NCI-H2196 (cell line): Measurements from ENCODE around the gene TBX6.

Source experiments
- DNase-seq: peaks from one replicate; lab custom pipeline; 2025; ENCODE audit not compliant: unreplicated experiment; lab: John Stamatoyannopoulos, UW

TBX6 gene

DNA sequence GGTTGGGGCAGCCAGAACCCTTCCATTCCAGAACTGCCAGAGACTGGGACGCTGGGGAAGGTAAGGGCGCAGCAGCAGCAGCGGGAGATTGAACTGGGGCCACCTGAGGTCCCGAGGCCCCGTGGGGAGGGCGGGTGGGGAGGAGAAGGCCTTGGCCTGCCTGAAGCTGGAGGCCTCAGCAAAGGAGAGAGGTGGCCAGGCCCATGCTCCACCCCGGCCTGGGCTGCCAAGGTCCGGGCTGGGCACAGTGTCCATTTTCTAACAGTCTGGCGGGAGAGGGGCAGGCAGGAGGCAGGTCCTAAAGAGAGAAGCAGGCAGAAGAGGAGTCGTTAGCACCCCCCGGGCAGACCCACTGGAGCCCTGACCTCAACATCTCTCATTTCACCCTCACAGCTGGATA lies 22.7 kb upstream of the TBX6 start:
- no peak for DNase-seq

DNA sequence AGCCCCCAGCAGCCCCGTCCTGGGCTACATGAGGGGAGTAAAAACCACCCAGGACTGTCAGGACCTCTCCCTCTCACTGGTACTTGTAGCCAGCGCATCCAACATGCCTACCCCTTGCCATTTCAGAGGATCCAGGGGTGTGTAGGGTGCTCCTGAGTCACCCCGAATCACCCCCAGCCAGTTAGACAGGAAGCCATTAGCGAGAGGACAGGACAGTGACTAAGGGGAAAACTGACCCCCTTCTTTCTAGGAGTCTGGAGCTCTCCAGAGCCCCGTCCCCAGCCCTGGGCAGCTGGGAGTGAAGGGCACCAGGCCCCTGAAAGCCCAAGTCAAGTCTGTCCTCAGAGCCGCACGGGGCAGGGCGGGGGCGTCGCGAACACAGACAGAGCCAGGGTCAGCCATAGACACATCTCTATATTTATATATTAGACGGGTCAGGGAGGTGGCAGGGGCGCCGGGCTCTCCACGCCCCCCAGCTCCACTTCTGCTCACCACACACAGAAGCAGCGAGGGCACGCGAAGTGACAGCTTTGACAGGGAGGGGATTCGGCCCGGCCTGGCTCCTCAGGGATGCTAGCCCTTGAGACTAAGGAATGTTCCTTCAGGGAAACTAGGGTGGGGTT lies 22.1 kb upstream of the TBX6 start:
- DNase-seq = no peak

DNA sequence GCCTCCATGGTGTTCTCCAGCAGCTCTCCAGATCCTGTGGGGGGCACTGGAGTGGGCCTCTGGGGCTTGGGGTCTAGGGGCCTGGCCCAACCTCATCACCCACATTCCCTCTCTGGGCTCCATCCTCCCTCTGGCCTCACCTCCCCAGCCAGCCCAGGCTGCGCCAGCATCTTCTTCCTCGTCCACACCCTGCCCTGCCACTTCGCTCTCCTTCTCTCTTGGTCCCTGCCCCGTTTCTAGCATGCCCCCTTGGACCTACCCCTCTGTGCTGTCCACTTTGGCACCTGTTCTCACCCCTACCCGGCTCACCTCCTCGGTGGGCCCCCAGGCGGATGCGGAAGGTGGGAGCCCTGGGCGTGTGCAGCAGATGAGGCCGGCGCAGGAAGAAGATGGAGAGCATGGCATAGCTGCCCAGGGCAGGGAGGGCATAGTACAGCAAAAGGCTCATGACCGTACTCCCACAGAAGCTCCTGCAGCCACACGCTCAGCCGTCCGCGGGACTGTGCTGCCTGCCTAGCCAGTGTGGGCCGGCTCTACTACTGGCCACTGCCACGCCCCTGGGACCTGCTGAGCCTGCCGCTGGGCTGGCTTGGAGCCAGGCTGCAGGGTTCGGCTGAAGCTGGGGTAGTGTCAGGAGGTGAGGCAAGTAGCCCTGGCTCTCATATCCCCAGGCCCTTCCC lies 21.4 kb upstream of the TBX6 start, which contains the start of gene GDPD3:
TSS of gene GDPD3 (minus strand) at position 507 of the 680 bp plus-strand sequence. CDS start at position 448, 59 bp downstream.
- peak; percentile 50 for DNase-seq

DNA sequence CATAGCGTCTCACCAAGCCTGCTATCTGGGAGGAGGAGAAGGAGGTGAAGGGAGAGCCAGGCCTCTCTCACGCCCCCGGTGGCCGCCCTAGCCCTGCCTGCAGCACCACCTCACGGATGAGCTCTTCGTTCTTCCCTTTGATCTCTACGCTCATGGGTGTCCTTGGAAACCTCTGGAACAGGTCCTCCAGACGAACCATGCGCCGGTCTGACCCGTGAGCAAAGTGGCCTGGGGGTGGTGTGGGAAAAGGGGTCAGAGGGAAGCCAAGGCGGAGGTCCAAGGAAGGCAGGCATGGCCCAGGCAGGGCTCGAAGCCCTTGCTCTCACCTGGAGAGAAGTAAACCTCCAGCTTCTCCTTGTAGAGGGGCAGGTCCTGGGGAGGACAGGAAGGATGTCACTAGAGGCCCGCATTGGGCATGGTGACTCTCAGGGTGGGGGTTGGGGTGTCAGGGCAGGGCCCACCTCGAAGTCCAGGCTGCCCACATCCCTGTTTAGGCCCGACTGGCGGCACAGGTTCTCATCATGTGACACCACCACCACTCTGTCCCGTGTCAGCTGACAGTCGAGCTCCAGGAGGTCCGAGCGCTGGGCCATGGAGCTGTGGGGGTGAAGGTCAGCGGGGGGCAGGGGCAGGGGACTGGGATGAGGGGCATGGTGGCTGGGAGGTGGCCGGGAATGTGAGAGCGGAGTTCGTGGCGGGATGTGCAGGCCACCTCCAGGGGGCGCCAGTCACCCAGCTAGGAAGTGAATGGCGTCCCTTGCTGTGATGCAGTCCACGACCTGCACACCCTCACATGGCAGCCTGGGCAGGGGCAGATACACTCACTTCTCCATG lies 20.7 kb upstream of the TBX6 start:
- DNase-seq = peak; percentile 14

DNA sequence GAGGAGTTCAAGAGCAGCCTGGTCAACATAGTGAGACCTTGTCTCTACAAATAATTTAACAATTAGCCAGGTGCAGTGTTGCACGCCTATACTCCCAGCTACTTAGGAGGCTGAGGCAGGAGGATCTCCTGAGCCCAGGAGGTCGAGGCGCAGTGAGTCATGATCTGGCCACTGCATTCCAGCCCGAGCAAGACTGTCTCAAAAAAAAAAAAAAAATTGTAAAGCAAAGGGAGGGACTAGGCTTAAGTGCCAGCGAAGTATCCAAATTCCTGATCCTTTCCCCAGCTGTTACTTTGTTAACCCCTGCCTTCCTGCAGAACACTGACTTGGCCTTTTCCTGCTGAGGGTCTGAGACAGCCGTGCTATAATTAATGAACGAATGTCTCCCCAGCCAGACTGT lies 18.9 kb upstream of the TBX6 start:
- no peak for DNase-seq

DNA sequence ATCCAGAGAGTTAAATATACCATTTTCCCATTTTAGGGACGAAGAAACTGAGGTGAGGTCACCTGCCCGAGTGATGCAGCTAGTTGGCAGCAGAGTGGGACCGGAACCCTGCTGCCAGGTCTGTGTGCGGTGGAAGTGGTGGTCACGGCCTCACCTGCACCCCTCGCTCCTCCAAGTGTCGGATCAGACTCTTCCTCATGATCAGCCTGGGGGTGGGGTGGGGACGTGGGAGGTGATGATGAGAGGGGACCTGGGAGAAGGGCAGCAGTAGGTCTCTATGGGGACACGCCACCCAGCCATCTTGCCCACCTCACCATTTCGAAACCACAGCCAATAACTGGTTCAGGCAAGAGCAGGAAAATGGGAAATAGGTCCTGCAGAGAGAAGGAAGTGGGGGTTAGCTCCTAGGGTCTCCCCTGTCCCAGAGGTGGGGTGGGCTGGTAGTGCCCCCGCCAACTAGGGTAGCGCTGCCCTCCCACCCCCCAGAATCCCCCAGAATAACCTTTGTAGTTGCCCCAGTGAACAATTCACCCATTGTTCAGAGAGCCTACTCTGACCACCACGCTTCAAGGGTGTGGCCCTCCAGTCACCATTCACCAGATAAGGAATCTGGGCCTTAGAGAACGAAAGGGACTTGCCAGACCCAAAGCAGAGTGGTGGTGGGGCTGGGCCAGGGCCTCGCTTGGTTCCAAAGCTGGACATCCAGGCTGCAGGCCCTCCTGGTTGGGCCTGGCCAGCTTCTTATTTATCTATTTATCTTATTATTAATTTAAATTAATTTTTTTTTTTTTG lies 16.5 kb upstream of the TBX6 start:
- no peak for DNase-seq

DNA sequence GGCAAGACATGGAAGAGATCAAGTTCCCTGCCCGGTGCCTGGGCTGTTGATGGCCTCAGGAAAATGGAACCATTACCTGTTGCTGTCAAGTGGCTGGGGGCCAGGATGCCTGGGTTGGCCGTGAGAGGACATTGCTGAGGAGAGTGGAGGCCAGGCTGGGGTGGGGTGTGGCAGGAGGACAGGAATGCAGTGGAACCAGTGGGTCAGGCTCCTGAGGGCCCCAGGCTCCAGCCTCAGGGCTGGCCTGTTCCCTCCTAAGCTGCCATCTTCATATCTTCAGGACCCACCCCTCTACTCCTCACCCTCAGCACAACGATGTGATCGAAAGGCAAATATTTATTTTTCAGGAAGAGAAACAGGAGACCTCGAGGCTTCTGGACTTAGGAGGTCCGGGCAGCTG lies 12.8 kb upstream of the TBX6 start:
- DNase-seq = no peak

DNA sequence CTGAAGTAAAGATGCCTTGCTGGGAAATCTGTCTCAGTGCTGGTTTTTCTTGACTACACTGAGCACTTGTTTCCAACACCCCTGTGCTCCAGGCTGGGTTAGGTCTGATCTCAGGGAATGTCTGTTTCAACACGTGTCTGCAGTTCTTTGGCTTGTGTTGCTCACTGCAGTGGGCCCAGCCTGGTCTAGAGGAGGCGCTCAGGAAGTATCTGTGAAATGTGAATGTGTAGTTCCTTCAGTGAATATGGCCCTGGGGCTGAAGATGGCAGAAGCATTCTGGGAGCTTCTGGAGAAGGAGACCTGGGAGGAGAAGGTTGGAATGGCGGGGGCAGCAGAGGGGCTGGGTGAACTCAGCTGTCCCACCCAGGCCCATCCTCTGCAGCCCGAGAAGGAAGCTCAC lies 12.4 kb upstream of the TBX6 start:
- no peak for DNase-seq

DNA sequence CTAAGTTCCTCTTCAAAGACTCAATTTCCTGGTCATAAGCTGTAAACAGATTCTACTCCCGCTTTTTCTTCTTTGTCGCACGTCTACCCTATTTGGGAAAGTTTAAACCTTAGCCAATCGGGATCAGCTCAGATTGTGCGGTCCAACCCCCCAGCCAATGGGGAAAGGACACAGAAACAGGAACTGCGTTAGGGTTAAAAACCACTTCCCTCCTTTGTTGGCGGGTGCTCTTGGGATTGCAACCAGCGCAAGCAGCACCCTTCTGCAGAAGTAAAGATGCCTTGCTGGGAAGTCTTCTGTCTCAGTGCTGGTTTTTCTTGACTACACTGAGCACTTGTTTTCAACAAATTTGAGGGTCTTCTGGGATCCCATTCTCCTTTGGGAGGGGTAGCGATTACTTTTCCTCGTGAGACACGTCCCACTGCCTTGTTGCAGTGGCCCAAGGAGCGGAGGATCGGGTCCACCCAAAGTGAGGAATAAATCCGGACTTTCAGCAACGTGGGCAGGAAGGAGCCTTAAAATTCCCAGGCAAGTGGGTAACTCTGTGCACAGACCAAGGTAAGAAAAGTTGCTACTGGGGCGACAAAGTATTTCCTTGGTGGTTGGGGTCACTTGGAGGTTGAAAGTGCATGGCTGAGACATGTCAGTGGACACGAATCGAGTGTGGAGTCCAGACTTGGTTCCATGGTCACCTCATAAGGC lies 5.3 kb upstream of the TBX6 start:
- DNase-seq = no peak

DNA sequence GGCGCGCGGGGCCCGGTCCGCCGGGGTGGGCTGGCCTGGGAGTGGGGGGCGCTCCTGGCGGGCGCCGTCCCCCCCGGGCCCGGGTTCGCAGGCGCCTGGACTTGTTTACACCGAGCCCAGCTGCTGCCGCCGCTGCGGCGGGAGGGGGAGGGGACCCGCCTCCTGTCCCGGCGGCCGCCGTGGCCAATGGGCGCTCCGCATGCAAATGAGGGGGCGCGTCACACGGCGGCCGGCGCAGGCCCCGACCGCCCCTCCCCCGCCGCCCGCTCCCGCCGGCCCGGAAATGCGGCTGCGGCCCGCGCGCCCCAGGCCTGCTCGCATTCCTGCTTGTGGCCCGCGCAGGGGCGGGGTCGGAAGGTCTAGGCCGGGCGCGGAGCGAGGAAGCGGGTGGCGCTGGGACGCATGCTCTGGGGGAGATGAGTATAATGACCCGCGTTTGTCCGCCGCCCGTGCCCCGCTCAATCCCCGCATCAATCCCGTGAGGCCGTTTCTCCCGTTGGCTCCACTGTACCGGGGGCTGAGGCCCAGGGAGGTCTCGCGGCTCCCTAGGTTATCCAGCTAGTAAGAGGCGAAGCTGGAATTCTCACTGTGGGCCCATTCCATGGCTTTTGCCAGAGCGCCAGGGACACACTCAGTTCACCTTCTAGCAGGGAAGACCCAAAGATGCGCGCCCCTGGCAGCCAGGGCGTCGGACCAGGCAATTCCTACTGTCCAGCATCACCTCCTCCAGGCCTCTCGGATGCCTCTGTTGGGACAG lies 4.6 kb upstream of the TBX6 start, which contains the start of gene YPEL3:
TSS of gene YPEL3 (minus strand) at position 109 of the 757 bp plus-strand sequence. CDS start 731 bp downstream, outside the sequence.
- DNase-seq = peak; percentile 88

DNA sequence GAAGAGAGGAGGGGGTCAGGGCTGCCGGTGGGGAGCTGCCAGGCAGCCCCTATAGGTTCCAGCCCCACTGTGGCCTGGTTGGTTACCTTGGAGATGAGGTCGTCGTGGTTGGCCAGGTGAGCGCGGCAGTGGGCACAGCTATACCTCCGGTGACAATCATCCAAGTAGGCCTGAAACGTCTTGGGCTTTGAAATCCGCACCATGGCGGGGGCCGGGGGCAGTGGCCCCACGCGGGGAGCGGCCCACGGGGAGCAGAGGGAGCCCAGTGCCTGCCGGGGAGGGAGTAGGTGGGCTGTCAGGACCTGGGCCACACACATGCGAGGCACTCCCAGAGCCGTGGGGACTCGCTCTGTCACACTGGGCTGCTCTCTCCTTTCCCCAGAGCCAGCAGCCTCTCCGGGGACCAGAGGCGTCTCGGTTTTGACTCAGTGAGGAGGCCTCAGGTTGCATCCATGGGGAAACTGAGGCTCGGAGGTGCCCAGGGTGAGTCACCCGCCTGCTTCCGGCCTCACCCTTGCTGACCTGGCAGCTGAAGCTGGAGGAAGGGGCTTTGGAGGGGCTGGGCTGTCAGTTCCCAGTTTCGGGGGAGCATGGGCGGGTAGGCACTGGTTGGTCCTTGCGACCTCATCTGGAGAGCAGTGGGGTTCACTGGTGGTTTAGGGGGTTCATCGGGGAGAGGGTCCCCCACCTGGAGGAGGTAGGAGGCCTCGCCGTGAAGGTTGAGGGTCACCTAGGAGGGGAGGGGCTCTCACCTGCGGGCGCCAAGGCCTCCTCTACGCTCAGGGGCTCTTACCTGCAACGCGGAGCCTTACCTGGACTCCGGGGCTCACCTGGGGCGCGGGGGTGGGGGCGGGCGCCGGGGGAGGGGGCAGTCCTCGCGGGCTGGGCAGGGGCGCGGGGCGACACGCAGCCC lies 3.7 kb upstream of the TBX6 start:
- no peak for DNase-seq

DNA sequence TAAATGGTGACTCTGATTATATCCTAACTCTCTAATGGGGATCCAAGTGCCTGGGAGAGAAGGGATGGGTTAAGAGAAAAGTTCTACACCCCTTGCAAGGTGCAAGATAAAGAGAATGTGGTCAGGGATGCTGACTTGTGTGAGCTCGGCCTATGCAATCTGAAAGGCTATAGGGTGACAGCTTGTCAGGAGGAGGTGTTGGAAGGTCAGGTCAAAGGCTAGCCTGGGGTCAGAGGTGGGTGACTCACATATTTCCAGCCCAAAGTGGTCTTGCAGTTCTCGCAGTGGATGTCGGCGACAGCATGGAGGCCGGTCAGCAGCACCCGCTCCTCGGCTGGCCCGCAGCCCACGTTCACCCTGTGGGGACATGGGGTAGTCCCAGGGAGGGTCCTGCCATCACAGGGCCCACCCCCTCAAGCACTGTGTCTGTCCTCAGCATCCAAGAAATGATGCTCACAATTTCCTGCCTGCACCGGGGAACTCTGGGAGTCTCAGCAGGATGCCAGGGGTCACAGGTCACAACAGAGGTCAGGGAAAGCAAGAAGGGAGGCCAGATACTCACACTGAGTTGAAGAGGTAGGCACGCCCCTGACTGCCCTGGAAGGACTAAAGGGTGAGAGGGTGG lies 2.9 kb upstream of the TBX6 start:
- DNase-seq = no peak

DNA sequence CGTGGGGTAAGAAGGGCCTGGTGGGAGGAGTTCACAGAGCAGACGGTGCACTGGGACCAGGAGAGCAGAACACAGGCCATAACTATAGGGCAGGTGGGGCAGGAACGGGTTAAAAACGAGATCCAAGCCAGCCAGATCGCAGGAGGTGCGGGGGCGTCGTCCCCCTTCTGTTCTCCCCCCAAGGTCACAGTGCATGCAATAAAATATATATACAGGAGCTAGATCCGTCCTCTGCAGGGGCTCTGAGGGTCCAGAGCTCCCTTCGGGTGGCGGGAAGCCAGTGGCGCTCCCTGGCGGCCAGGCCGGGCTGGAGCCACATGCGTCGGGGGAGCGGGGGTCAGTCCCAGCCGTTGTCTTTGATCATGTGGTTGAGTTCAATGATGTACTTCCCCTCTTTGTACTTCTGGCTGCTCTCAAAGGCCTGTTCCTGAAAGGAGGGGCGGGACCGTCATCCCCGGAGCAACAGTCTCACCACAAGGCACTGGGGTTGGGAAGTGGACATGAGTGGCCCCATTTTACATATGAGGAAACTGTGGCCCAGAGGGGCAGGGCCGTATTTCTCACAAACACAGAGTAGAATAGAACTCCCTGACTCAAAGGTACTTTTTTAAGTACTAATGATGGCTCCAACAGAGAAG lies 768 bp upstream of the TBX6 start:
- DNase-seq = peak; percentile 88

DNA sequence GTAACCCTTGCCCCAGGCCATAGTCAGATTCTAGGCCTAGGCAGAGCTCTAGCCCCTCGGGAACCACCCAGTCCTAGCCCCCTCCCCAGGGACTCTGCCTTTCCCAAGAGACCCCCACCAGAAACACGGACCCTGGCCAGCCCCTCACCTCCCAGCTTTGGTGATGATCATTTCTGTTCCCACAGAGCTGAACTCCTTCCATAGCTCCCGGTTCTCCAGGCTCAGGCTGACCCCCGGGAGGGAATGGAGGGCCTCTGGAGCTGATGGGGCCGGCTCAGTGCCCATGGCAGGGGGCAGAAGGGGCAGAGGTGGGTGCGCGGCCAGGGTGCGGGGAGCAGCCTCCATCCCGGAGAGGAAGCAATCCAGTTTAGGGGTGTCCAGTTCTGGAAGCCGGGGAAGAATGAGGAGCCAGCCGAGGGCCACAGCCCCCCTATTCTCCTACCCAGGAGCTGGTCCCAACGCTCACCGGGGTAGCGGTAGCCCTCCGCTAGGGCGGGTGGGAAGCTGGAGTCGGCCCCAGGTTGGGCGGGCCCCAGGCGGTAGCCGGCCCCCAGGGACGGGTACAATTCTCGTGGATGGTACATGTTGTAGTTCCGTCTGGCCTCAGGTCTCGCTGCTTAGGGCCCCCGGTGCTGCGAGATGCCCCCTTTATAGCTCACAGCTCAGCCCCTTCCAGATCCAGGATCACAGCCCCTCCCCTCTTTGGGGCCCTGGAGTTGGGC lies 953 bp downstream of the TBX6 start:
- no peak for DNase-seq

DNA sequence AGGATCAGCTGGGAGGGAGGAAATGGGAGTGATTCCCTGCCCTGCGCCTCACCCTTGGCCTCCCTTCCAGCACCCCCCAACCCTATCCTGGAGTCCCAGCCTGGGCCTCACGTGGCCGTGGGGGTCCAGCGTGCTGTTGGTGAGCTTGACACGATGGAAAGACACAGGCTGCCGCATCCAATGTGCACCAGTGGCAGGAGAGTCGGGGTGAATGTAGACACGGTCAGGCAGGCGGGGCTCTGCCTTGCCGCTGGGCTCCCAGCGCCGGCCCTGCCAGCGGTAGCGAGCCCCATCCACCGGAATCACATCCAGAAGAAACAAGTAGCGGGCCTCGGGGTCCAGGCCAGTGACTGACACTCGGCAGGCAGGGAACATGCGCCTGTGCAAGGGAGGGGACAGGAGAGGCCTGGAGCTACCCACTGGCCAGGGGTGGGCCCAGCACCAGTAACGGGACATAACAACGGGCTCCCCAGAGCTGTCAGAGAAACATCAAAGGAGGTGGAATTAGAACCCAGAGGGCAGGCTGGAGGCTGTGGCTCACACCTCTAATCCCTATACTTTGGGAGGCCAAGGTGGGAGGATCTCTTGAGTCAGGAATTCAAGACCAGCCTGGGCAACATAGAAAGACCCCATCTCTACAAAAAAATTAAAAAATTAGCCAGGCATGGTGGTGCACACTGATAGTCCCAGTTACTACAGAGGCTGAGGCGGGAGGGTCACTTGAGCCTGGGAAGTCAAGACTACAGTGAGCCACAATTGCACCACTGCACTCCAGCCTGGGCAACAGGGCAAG lies 2.7 kb downstream of the TBX6 start:
- DNase-seq = no peak

DNA sequence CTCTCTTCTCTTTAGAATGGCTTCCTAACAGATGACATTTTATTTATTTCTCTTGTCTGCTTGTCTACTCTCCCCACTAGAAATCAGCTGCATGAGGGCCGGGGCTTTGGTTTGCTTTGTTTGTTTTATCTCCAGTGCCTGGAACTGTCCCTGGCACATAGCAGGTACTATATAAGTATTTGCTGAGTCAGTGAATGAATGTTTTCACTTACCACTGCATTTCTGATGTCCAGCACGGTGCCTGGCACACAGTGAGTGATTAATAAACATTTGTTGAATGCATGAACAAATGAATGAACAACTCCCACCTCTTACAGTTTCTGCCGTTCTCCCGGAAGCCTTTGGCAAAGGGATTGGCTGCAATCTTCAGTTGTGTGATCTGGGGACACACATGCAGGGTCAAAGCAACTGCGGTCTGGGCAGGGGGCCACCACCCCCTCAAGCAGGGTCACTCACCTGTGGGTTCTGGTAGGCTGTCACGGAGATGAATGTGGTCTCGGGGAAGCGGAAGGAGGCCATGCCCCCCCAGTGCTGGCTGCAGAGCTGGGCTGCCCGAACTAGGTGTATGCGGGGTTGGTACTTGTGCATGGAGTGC lies 3.4 kb downstream of the TBX6 start:
- no peak for DNase-seq
